Activated CD4-positive, CD25-positive, alpha-beta regulatory T cell (primary cell): Measurements from ENCODE around the gene LCN12.
"Not testable (repeated sequence)": the region's sequence is repeated elsewhere in the genome, so short reads cannot be mapped to it uniquely, and the experiment has no call there.

Experiments used
- DNase-seq, 4 experiments: peaks; one replicate each; lab custom pipeline; 2025; lab: John Stamatoyannopoulos, UW

The LCN12 gene

GRCh38 chr9:136991993-136992818, 40.1 kb downstream of the LCN12 start, which contains the start of gene PAXX:
Gene PAXX, plus strand, starts transcription at chr9:136992422. Its CDS starts 22 bp downstream, at chr9:136992444.
- peak; percentile 86 to 93 (median 90) for DNase-seq

DNA sequence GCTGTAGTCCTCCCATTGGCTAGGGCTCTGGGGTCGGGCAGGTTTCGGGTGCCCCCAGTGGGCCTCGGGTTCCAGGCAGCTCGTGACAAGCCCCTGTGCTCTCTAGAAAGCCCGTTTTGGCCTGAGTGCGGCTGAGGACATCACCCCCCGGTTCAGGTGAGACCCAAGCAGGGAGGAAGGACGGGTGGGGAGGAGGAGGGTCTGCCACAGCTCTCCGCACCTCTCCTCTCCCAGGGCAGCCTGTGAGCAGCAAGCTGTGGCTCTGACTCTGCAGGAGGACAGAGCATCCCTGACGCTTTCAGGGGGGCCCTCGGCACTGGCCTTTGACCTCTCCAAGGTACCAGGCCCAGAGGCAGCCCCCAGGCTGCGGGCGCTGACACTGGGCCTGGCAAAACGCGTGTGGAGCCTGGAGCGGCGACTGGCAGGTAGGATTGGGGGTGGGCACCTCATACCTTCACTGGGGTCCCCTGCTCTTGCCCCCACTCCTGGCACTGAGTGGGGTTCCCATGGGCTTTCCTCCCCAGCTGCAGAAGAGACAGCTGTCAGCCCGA, 40.8 kb downstream of the LCN12 start:
- peak in 1 of 4 experiments; percentile 55 for DNase-seq

DNA sequence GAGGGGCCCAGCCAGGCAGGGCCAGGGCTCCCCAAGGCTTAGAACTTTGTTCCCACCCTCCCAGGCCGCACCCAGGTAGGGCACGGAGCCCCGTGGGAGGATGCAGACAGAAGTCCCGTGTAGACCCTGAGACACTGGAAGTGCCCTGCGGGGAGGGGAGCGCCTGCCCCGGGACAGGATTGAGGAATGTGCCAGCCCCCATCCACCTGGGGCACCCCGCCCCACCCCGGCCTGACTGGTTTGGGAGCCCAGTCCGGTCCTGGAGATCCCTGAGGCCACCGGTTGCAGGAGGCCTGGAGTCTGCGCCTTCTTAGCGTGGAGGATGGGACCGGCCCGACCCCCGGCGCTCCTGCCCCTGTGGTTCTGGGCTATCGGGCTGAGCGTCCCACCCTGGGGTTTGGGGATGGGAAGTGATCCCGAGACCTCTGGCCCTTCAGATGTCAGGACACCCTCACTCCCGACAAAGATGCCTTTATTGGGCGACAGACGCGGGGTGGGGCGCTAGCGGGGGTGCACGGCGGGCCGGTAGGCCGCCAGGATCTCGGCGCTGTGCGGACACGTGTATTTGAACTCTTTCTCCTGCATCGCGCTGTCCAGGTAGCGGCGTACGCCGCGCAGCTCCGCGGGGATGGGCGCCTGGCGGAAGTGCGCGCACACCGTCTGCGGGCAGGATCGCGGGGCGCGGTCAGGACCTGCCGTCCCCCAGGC, 42.3 kb downstream of the LCN12 start:
- no peak for DNase-seq

DNA sequence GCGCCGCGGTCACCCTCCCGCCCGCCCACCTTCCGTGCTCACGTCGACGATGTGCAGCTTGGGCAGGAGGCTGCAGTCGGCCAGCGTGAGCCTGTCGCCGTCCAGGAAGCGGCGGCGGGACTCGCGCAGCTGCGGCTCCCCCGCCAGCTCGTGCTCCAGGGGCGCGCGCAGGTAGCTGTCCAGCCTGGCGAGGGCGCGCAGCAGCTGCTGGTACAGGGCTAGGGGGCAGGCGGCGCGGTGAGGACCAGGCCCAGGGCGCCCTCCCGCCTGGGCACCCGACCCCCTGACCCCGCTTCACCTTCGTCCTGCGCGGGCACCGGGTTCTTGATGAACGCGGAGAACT, 42.8 kb downstream of the LCN12 start:
- DNase-seq: no peak

- no peak for DNase-seq
Measured at GRCh38 chr9:136995362-136995761, 43.3 kb downstream of the LCN12 start.

- no peak for DNase-seq
Measured at GRCh38 chr9:136995772-136996311, 43.8 kb downstream of the LCN12 start.

DNA sequence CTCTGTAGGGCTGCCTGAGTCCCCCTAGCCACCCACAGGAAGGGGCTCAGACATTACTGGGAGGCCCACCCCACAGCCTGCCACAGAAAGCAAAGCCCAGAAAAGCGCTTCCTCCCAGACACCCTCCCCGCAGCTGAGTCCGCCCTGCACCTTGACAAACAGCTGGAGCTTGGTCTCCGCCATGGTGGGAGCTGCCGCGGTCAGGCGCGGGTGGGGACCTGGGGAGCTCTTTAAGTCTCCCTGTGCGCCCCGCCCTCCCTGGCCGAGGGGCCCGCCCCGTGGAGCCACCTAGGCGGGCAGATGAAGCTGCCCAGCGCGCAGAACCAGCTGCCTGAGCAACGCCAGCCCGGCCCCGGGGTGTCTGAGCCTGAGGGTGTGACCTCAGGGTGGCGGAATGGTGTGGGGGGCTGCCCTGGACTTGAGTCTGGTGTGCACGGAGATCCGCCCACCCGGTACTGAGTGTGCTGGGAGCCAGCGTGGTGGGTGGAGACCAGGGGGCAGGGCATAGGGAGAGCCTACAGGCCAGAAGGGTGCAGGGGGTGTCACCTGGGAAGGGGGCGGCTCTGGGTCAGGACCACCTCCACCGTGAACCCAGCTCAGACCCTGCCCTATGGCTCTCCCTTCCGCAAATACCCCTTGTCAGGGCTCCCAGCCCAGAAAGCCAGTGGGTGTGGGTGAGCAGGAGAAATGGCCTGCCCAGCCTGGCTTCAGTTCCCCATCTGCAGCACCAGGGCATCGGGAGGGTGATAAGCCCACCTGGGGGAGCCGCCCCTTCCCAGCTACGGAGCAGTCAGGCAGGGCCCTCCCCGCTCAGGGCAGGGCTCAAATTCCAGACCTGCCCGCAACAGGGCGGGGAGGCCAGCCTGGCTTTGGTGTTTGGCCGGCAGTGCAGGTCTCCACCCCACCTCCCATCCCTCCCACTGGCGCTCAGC, 44.6 kb downstream of the LCN12 start, which contains the start of gene CLIC3:
Gene CLIC3 (minus strand): TSS at position 208 of the 932 bp plus-strand sequence. CDS start 25 bp downstream, at position 183.
- no peak for DNase-seq

DNA sequence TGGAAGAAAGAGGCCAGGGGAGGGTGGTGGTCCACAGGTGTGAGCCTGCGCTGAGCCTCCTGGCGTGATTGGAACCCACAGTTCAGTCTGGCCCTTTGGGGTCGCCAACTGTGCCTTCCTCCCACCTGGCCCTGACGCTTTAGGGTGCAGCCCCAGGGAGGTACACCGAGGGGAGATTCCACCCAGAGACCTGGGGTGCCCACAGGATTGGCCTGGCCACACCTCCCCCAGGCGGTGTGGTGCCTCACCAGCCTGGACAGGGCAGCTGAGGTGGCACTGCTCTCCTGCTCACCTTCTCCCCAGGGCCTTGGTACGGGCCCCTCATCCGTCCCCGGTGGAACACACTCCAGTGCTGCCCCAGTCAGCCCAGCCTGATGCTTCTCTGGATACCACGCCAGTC, 45.3 kb downstream of the LCN12 start:
- DNase-seq: no peak

DNA sequence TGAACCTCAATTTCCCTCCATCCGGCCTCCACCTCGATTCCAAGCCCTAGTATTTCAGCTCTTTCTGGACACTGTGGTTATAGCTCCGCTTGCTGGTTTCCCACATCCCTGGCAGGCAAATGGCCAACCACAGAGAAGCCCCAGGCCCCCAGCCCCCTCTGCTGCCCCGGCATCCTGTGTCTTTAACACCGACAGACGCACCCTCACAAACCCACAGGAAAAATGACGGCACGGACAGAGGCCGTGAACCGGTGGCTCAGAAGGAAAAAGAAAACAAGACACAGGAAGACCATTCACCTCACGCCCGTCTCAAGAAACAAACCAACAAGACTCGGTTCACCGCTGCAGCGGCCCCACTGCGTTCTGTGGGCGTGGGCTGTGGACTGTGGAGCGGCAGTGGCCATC, 45.8 kb downstream of the LCN12 start:
- no peak for DNase-seq

DNA sequence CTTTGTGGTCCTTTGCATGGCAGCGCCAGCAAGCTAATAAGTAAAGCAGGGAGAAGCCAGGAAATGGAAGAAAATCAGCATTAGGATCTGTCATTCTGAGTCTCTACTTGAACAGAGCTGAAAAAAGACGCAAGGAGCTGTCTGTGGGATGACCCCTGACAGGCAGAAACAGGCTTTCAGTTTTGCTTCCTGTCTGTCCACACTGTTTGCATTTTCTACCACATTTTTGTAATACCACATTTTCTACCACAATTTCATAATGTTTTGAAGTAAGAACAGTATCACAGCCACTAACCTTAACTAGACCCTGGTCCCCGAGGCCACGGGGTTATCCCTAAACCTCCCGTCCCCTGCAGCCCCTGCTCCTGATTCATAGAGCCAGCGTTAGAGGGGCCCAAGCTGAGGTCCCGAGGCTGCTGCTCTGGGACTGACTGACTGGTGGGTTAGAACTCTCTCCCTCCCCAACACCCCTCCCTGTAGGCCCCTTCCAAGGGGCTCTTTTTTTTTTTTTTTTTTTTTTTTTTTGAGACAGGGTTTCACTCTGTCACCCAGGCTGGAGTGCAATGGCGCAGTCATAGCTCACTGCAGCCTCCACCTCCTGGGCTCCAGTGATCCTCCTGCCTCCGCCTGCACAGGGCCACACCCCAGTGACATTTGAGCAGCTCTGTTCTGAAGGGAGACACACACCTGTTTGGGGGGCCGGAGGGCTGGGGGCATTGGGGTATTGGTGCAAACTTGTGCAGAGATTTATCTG, 48.3 kb downstream of the LCN12 start:
- no peak for DNase-seq

DNA sequence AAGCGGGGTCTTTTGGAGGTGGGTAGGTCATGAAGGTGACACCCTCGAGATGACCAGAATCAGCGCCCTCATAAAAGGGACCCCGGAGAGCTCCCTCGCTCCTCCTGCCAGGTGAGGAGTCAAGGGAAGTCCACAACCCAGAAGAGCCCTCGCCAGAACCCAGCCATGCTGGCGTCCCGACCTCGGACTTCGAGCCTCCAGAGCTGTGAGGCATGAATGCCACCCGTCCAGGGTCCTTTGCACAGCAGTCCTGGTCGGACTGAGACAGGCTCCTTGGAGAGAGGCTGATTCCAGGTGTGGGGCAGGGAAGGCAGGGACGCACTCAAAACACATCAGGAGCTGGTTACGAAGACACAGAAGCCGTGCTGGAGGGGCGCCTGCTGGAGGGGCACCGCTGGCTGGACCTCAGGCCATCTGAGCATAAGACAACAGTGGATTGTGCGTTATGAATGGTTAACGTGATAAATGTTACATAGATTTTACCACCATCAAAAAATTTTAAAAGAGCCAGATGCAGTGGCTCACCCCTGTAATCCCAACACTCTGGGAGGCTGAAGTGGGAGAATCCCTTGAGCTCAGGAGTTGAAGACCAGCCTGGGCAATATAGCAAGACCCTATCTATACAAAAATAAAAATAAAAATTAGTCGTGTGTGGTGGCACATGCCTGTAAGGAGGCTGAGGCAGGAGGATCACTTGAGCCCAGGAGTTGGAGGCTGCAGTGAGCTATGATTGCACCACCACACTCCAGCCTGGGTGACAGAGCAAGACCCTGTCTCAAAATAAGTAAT, 50.0 kb downstream of the LCN12 start:
- no peak for DNase-seq

DNA sequence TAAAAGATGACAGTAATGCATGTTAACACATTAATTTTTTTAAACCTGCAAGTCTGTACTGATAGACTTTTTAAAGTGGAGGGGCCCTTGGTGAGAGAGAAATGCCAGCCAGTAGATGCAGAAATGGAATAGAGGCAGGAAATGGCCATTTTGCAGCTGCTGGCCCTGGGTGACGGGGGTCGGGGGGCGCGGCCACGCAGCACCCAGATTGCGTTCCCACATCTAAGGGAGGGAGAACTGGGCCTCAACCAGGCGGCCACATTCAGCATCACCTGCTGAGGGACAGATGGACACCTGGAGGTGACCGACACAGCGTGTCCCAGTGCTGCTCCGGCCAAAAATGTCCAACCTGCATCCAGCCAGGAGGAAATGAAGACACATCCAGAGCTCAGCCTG, 50.6 kb downstream of the LCN12 start:
- no peak for DNase-seq

DNA sequence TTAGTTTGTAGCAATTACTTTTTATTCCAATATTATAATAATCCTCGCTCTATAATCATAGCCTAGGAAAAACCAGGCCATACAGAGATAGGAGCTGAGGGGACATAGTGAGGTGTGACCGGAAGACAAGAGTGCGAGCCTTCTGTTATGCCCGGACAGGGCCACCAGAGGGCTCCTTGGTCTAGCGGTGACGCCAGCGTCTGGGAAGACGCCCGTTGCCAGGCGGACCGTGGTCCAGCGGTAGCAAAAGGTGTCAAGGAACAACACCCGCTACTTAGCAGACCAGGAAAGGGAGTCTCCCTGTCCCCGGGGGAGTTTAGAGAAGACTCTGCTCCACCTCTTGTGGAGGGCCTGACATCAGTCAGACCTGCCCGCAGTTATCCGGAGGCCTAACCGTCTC, 52.2 kb downstream of the LCN12 start:
- DNase-seq: not testable (repeated sequence)
